CD8-positive, alpha-beta memory T cell (primary cell): ENCODE data around the gene FGF5. TPM values are rescaled to one million over a fixed set of nuclear protein-coding genes. Genes with fewer than 3 reads are reported as not detected.

Source experiments
- CTCF ChIA-PET: fragments of 350-600 bp; sonication (Branson Sonifier 250); formaldehyde crosslinking; loops from one replicate; lab custom pipeline; 2021; ENCODE audit warnings: antibody characterized with exemption; lab: Charles Lee
- POLR2A ChIA-PET: fragments of 350-600 bp; sonication (Branson Sonifier 250); formaldehyde crosslinking; loops from one replicate; lab custom pipeline; 2021; ENCODE audit warnings: antibody characterized with exemption; lab: Charles Lee
- DNase-seq, 5 donors: peaks; one replicate each; pipeline versions ENCODE4 v3.0.0 to v3.0.0-alpha.2; 2020 to 2022; ENCODE audit warnings: mixed read lengths in 1 of 5
- H3K27ac ChIP-seq: one replicate; pipeline ENCODE4 v1.7.0; 2013; ENCODE audit warnings: low read depth, mild to moderate bottlenecking, low read length, moderate library complexity
- H3K27me3 ChIP-seq: 2 replicates; pipeline ENCODE4 v1.7.0; 2013; ENCODE audit warnings: low read length, mild to moderate bottlenecking; ENCODE audit not compliant: insufficient read depth, poor library complexity, severe bottlenecking
- H3K36me3 ChIP-seq: 2 replicates; pipeline ENCODE4 v1.7.0; 2013; ENCODE audit warnings: mild to moderate bottlenecking, low read length, moderate library complexity; ENCODE audit not compliant: insufficient read depth
- H3K4me1 ChIP-seq: 2 replicates; pipeline ENCODE4 v1.7.0; 2013; ENCODE audit warnings: mild to moderate bottlenecking, low read length, moderate library complexity; ENCODE audit not compliant: insufficient read depth
- H3K4me3 ChIP-seq: 2 replicates; pipeline ENCODE4 v1.7.0; 2013; ENCODE audit warnings: mild to moderate bottlenecking, low read length
- H3K9me3 ChIP-seq: 2 replicates; pipeline ENCODE4 v1.7.0; 2013; ENCODE audit warnings: mild to moderate bottlenecking, low read length
- H3K27ac Mint-ChIP-seq, 8 donors: one replicate each; pipeline ENCODE4 v1.8.0; 2020 to 2021; ENCODE audit warnings: mixed read lengths in 8 of 8, mild to moderate bottlenecking in 6 of 8, inconsistent platforms in 3 of 8, moderate library complexity in 3 of 8
- H3K27me3 Mint-ChIP-seq, 2 donors: one replicate each; pipeline ENCODE4 v1.8.0; 2020 to 2021; ENCODE audit warnings: mixed read lengths in 2 of 2, mild to moderate bottlenecking in 1 of 2, moderate library complexity in 1 of 2
- H3K36me3 Mint-ChIP-seq, 3 donors: one replicate each; pipeline ENCODE4 v1.8.0; 2020 to 2021; ENCODE audit warnings: mixed read lengths in 3 of 3, inconsistent platforms in 1 of 3, mild to moderate bottlenecking in 1 of 3
- H3K4me1 Mint-ChIP-seq, 3 donors: one replicate each; pipeline ENCODE4 v1.8.0; 2020 to 2021; ENCODE audit warnings: mixed read lengths in 3 of 3, inconsistent platforms in 1 of 3, mild to moderate bottlenecking in 1 of 3
- H3K4me3 Mint-ChIP-seq, 7 donors: one replicate each; pipeline ENCODE4 v1.8.0; 2020 to 2021; ENCODE audit warnings: mixed read lengths in 7 of 7, mild to moderate bottlenecking in 6 of 7, moderate library complexity in 4 of 7, inconsistent platforms in 2 of 7
- H3K9me3 Mint-ChIP-seq, 5 donors: one replicate each; pipeline ENCODE4 v1.8.0; 2020 to 2022; ENCODE audit warnings: mixed read lengths in 5 of 5, mild to moderate bottlenecking in 3 of 5, moderate library complexity in 2 of 5, inconsistent platforms in 1 of 5
- polyA plus RNA-seq: library from polyadenylated mRNA; unstranded; fragments of 300-500 nt; fragmentation: Illumina TruSeq; gene quantifications from one replicate; pipeline ENCODE4 v1.2.3, GENCODE V29; 2021
- total RNA-seq, 2 experiments: library from RNA; stranded (reverse); gene quantifications; one replicate each; pipeline ENCODE4 v1.2.3, GENCODE V29; 2021

Gene FGF5
- total and polyA plus RNA-seq, 3 experiments from 2014 or later = not detected

DNA sequence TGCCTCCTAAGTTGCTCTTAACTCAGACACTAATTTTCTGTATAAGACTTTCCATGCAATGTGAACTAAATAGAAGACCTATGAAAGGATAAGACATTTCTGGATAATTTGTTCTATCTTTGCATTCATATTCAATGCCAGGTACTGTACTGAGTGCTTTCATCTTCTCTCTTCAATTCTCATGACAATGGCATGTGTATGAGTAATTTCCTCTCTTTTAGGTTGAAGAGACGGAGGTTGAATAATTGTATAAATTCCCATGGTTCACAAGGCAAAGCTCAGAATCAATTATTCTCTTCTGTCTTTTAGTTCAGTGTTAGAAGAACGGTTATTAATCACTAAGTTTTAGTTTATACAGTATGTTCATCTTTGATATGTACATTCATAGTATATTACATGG is 39.8 kb downstream of the FGF5 start:
- no peaks in the 10 kb centered on the region for H3K9me3 ChIP-seq
- DNase-seq = no peak
- Mint-ChIP-seq H3K27me3 (peaks cover 15 to 58% of the 10 kb centered on the region in 2 donors), H3K27ac (no peak overlapping the region), H3K9me3 (no peaks in the 10 kb centered on the region), H3K36me3 (no peaks in the 10 kb centered on the region), H3K4me3 (no peak overlapping the region), H3K4me1 (no peaks in the 10 kb centered on the region)
- no peak overlapping the region for H3K27ac ChIP-seq
- no peak overlapping the region for H3K4me3 ChIP-seq
- H3K4me1 ChIP-seq = no peaks in the 10 kb centered on the region
- H3K27me3 ChIP-seq = no peaks in the 10 kb centered on the region
- POLR2A ChIA-PET = no interaction called here
- H3K36me3 ChIP-seq = no peaks in the 10 kb centered on the region
- CTCF ChIA-PET = no interaction called here

GRCh38 chr4:80307183-80307735 is 40.8 kb downstream of the FGF5 start:
- H3K4me1 Mint-ChIP-seq = no peaks in the 10 kb centered on the region
- Histone ChIP-seq H3K36me3 (no peaks in the 10 kb centered on the region), H3K27me3 (no peaks in the 10 kb centered on the region), H3K4me1 (no peaks in the 10 kb centered on the region), H3K27ac (no peak overlapping the region), H3K4me3 (no peak overlapping the region), H3K9me3 (no peaks in the 10 kb centered on the region)
- H3K36me3 Mint-ChIP-seq = no peaks in the 10 kb centered on the region
- POLR2A ChIA-PET = no interaction called here
- no peak overlapping the region for H3K4me3 Mint-ChIP-seq
- H3K27me3 Mint-ChIP-seq = peaks cover 14 to 54% of the 10 kb centered on the region in 2 donors
- no peak overlapping the region for H3K27ac Mint-ChIP-seq
- DNase-seq = no peak
- CTCF ChIA-PET = no interaction called here
- H3K9me3 Mint-ChIP-seq = no peaks in the 10 kb centered on the region

DNA sequence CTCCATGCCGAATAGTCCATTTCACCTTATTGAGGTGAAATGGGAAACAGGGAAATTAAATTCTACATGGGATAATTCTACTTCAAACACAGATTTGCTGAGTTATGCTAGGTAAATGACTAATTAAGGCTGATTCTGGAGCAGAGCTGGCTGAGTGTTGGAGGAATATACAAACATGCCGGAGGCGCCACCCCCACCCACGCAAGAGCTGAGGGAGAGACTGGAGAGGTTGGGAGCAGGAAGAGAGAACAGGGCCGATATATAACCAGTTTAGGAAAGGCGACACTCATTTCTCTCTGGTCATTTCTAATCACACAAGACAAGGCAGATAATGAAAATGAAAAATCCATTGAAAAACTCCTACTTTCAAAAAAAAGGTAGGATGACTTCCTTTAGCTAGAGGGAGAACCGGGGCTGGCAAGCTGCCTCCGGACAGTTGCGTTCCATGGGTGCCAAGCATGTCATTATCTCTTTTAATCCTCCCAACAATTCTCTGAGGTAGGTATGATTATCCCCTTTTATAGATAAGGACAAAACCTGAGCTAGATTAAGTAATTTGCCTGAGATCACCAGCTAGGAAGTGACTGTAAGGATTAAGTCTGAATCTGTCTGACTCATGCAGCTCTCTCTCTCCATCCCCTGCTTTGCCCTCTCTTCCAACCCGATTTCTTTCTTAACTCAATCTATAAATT is 41.5 kb downstream of the FGF5 start:
- no peaks in the 10 kb centered on the region for H3K4me1 Mint-ChIP-seq
- POLR2A ChIA-PET = no interaction called here
- CTCF ChIA-PET = no interaction called here
- no peak for DNase-seq
- H3K27ac Mint-ChIP-seq = no peak overlapping the region
- Histone ChIP-seq H3K9me3 (no peaks in the 10 kb centered on the region), H3K36me3 (no peaks in the 10 kb centered on the region), H3K4me3 (no peak overlapping the region), H3K27ac (no peak overlapping the region), H3K27me3 (no peaks in the 10 kb centered on the region), H3K4me1 (no peaks in the 10 kb centered on the region)
- H3K4me3 Mint-ChIP-seq = no peak overlapping the region
- peaks cover 14 to 54% of the 10 kb centered on the region in 2 donors for H3K27me3 Mint-ChIP-seq
- no peaks in the 10 kb centered on the region for H3K36me3 Mint-ChIP-seq
- no peaks in the 10 kb centered on the region for H3K9me3 Mint-ChIP-seq

DNA sequence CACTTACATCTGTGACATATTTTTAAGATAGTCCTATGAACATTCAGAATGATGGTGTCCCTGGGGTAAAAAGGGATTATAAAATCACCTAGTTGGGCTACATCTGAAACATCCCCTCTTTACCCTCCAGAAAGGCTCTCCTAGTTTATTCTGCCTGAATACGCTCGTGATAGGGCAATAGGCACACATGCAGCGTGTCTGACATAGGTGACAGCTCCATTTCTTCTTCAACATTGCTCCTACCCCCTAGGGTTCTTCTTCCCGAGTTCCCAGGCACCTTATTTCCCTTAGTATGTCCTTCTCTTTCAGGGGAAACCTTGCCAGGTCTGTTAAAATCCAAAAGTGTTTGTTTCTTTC is 42.0 kb downstream of the FGF5 start:
- no peak overlapping the region for H3K27ac Mint-ChIP-seq

DNA sequence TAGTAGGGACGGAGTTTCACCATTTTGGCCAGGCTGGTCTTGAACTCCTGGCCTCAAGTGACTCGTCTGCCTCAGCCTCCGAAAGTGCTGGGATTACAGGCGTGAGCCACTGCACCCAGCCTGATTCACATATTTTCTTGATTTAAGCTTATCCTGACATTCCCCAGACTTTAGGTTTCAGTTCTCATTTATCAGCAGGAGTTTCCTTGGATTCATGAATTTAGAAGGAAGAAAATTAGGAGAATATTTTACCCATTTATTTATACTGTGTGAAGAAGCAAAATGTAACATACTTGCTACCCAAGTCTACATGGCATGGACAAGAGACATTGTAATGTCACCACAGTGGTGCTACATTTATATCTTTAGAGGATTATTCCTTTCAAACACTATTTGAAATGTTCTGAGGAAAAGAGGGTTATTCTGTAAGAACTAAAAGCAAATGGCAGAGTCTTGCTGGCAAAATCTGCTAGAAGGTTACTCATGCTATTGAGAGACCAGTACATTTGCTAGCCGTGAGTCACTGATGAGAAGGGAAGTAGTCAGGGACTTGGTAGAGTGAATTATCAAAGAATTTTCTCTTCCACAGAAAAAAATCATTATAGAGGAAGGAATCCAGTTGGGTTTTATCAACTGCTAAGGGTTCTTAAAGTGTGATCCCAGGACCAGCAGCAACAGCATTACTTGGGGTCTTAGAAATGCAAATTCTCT is 43.0 kb downstream of the FGF5 start:
- no peak overlapping the region for H3K4me3 Mint-ChIP-seq
- ChIA-PET POLR2A (no interaction called here), CTCF (no interaction called here)
- no peaks in the 10 kb centered on the region for H3K9me3 Mint-ChIP-seq
- H3K4me1 Mint-ChIP-seq = no peaks in the 10 kb centered on the region
- no peak overlapping the region for H3K4me3 ChIP-seq
- no peaks in the 10 kb centered on the region for H3K27me3 ChIP-seq
- no peak overlapping the region for H3K27ac ChIP-seq
- H3K36me3 ChIP-seq = no peaks in the 10 kb centered on the region
- H3K4me1 ChIP-seq = no peaks in the 10 kb centered on the region
- no peaks in the 10 kb centered on the region for H3K36me3 Mint-ChIP-seq
- H3K9me3 ChIP-seq = no peaks in the 10 kb centered on the region
- peaks cover 14 to 55% of the 10 kb centered on the region in 2 donors for H3K27me3 Mint-ChIP-seq
- DNase-seq = no peak
- no peak overlapping the region for H3K27ac Mint-ChIP-seq

More for the DNA sequence above, 42.0 kb downstream of the FGF5 start:
- Mint-ChIP-seq H3K9me3 (no peaks in the 10 kb centered on the region), H3K27me3 (peaks cover 14 to 54% of the 10 kb centered on the region in 2 donors), H3K36me3 (no peaks in the 10 kb centered on the region), H3K4me1 (no peaks in the 10 kb centered on the region), H3K4me3 (no peak overlapping the region)
- DNase-seq = no peak
- Histone ChIP-seq H3K4me1 (no peaks in the 10 kb centered on the region), H3K4me3 (no peak overlapping the region), H3K36me3 (no peaks in the 10 kb centered on the region), H3K9me3 (no peaks in the 10 kb centered on the region), H3K27ac (no peak overlapping the region), H3K27me3 (no peaks in the 10 kb centered on the region)
- POLR2A ChIA-PET = no interaction called here
- CTCF ChIA-PET = no interaction called here

GRCh38 chr4:80311130-80311529 is 44.7 kb downstream of the FGF5 start:
- Mint-ChIP-seq H3K4me1 (no peaks in the 10 kb centered on the region), H3K9me3 (no peaks in the 10 kb centered on the region), H3K36me3 (no peaks in the 10 kb centered on the region), H3K27me3 (peaks cover 18 to 52% of the 10 kb centered on the region in 2 donors), H3K4me3 (no peak overlapping the region), H3K27ac (no peak overlapping the region)
- Histone ChIP-seq H3K36me3 (no peaks in the 10 kb centered on the region), H3K27me3 (no peaks in the 10 kb centered on the region), H3K9me3 (no peaks in the 10 kb centered on the region), H3K4me1 (no peaks in the 10 kb centered on the region), H3K27ac (no peak overlapping the region), H3K4me3 (no peak overlapping the region)
- CTCF ChIA-PET = no interaction called here
- POLR2A ChIA-PET = no interaction called here
- DNase-seq = no peak

DNA sequence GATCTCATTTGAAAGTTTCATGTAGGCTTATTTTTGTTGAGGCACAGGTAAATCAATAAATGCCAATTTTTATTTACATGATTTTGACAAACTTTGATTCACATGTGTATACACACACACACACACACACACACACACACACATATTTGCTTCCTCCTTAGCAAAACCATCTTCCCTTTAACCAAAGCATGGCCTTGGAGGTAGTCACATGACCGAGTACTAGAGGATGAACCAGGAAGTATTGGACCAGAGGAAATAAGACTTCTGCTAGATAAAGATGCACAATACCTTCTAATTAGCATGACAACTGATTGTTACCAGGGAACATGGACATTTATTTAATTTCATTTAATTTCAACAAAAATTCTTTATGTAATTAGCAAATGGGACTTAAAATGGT is 45.7 kb downstream of the FGF5 start:
- H3K36me3 ChIP-seq = no peaks in the 10 kb centered on the region
- H3K4me1 ChIP-seq = no peaks in the 10 kb centered on the region
- H3K27ac ChIP-seq = no peak overlapping the region
- POLR2A ChIA-PET = no interaction called here
- Mint-ChIP-seq H3K36me3 (no peaks in the 10 kb centered on the region), H3K4me1 (no peaks in the 10 kb centered on the region), H3K27ac (no peak overlapping the region), H3K27me3 (peaks cover 13 to 43% of the 10 kb centered on the region in 2 donors), H3K4me3 (no peak overlapping the region), H3K9me3 (no peaks in the 10 kb centered on the region)
- H3K9me3 ChIP-seq = no peaks in the 10 kb centered on the region
- CTCF ChIA-PET = no interaction called here
- H3K27me3 ChIP-seq = no peaks in the 10 kb centered on the region
- H3K4me3 ChIP-seq = no peak overlapping the region
- no peak for DNase-seq

DNA sequence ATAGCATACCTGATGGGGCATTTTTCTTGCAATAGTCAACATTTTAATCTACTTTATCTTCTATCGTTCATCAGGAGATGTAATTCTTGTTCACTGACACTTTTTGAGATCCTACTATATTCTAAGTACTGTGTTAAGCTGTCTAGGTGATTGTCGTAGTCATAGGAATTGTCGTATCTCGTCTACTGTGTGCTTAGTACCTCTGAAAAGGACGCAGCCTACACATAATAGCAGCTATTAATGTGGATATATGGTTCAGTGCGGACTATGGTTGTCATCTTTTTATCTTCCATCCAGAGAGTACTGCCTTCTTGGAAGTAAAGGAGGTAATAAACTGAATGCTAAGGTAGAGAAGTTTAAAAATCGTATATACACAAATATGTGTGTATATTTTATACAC is 47.2 kb downstream of the FGF5 start:
- DNase-seq = no peak
- no peaks in the 10 kb centered on the region for H3K4me1 ChIP-seq
- H3K36me3 ChIP-seq = no peaks in the 10 kb centered on the region
- H3K9me3 Mint-ChIP-seq = no peaks in the 10 kb centered on the region
- CTCF ChIA-PET = no interaction called here
- H3K4me3 Mint-ChIP-seq = no peak overlapping the region
- H3K27ac ChIP-seq = no peak overlapping the region
- H3K36me3 Mint-ChIP-seq = no peaks in the 10 kb centered on the region
- no peak overlapping the region for H3K4me3 ChIP-seq
- POLR2A ChIA-PET = no interaction called here
- H3K27me3 Mint-ChIP-seq = peaks cover 9 to 30% of the 10 kb centered on the region in 2 donors
- no peaks in the 10 kb centered on the region for H3K9me3 ChIP-seq
- H3K4me1 Mint-ChIP-seq = no peaks in the 10 kb centered on the region
- no peaks in the 10 kb centered on the region for H3K27me3 ChIP-seq
- no peak overlapping the region for H3K27ac Mint-ChIP-seq
